Activated T-cell treated with anti-CD3 and anti-CD28 coated beads for 1 hour (primary cell): ENCODE measurements around the gene RB1.

Experiments
- DNase-seq: peaks from one replicate; pipeline ENCODE4 v3.0.0-alpha.2; 2020; ENCODE audit warnings: low read depth

The RB1 gene

GRCh38 chr13:48303359-48304142 is at the start of gene RB1:
RB1 (plus strand) TSS chr13:48303751; CDS start chr13:48303913, 162 bp downstream.
- peak; percentile 79 for DNase-seq

- DNase-seq: no peak
Measured at GRCh38 chr13:48253849-48254248, 49.7 kb upstream of the RB1 start.

GRCh38 chr13:48255090-48255489 is 48.5 kb upstream of the RB1 start:
- DNase-seq: no peak

- no peak for DNase-seq
Measured at GRCh38 chr13:48255954-48256353, 47.6 kb upstream of the RB1 start.

- no peak for DNase-seq
Measured at GRCh38 chr13:48258002-48258401, 45.5 kb upstream of the RB1 start.

GRCh38 chr13:48258430-48258829 is 45.1 kb upstream of the RB1 start:
- DNase-seq: no peak

- no peak for DNase-seq
Measured at GRCh38 chr13:48260970-48261369, 42.6 kb upstream of the RB1 start.

DNA sequence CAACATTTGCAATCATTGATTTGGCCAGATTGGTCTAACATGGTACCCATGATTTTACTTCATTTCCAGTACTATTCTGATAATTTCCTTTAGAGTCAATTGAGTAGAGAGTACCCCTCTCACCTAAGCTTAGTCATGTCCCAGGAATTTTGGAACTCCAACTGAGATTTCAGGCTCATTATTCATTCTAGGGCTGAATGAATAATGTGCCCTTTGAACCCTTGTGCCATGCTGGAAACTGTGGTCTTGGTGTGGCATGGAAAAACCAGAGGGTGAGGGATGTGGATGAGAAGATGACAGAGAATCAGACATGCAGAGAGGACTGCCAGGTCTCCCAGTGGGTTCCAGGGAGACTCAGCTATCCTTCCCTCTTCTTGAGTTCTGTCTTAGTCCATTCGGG is 40.4 kb upstream of the RB1 start:
- no peak for DNase-seq

DNA sequence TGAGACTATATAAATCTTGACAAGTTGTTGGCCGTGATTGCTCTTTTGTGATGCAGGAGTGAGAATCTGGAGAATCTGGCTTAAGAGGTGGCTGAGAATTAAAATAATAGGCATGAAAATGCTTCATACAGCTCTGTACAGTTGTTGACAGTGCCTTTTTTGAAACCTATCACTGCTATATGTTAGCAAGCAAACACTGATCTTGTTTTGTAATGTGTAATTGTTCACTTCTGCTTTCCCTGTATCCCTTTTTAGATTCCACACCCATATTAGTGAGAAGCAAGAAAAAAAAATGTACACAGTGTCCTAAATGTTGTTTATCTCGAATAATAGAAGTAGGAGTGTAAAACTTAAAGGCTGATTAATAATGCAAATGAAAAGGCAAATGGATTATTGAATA is 39.5 kb upstream of the RB1 start:
- DNase-seq: no peak

- no peak for DNase-seq
Measured at GRCh38 chr13:48265217-48265815, 38.2 kb upstream of the RB1 start.

- no peak for DNase-seq
Measured at GRCh38 chr13:48266150-48266549, 37.4 kb upstream of the RB1 start.

GRCh38 chr13:48266701-48267639 is 36.6 kb upstream of the RB1 start:
- DNase-seq: no peak

- no peak for DNase-seq
Measured at GRCh38 chr13:48268019-48268418, 35.5 kb upstream of the RB1 start.

DNA sequence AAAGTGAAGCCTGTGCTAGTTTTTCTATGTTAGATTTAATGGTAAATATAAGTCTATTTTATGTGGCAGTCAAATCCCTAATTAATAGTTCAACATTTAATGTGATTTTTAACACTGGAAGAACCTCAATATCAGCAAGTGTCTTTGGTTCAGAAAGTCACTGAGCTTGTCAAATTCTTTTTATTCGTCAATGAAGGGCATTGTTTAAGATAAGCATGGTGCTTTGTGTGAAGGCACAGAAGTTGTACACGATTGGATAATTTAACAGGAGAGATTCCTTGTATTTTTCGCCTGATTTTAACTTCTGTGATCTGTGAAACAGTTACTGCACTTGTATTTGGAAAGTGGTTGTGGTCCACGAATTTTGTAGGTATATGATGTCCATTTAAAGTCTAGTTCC is 30.2 kb upstream of the RB1 start:
- DNase-seq: no peak

DNA sequence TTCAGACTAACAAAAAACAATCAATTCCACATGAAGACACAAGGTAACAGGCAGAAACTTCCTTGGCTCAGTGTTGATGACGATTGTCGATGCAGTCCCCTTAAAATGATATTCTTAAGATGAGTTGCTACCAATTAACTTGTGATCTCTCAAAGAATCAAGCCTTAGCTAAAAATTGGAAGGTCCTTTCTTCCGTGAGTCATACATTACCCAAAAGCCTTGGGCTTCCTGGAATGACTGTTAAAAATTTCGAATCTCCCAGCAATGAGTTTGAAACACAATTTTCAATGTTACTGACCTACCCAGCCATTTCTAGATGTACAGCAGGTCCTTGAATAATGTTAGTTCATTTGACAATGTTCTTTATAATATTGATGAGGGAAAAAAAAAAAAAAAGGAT is 28.0 kb upstream of the RB1 start:
- no peak for DNase-seq

- DNase-seq: no peak
Measured at GRCh38 chr13:48278806-48279205, 24.7 kb upstream of the RB1 start.

DNA sequence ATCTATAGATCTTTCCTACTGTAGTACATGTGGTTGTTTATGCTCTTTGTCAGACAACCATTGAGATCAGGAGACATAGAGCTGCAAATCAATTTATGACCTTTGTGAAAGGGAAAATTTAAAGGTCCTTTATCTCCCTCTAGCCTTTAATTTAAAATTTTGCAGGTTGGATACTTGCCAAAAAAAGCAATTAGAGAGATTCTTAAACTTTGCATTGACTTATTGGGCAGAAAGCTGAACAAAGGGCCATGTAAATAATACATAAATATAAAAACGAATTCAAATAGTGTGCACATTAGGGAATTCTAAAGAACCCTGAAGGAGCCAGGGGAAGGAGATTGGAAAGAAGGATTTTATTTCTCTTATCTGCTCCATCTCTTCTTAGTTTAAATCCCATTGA is 22.0 kb upstream of the RB1 start:
- DNase-seq: no peak

GRCh38 chr13:48291730-48292129 is 11.8 kb upstream of the RB1 start:
- no peak for DNase-seq

DNA sequence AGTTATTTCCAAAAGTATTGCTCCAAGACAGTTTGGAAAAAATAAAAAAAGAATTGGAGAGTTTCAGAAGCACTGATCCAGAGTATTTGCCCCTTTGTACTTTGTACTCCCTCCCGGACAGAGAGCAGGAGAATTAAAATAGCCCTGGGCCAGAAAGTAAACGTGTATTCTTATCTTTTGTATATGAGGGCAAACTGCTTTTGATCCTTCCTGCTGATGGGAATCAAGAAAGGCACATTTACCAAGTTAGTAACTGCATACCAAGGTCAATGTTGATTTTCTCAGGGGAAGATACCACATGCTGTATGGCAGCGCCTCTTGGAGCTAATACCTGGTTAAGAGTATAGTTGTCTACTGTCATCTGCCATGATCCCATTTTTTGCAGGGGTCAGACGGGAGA is 10.9 kb upstream of the RB1 start:
- DNase-seq: no peak

DNA sequence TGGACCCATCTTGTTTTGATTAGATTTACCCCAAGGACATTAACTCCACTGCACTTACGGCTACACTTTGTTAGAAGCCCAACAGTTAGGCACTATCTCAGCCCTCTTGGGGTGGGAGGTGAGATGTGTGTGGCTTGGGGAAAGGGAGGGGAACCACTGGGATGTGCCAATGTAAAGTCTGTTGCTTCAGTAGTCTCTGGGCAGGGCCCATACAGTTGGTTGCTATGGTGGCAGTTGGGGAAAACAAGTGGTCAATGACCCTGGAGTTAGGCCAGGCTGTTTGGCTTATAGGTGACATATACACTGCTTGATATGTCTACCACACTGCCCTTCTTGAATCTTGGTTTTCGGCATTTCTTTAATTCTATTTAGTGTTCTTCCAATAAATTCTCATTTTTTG is 8.9 kb upstream of the RB1 start:
- DNase-seq: no peak

GRCh38 chr13:48295271-48295670 is 8.3 kb upstream of the RB1 start:
- no peak for DNase-seq

DNA sequence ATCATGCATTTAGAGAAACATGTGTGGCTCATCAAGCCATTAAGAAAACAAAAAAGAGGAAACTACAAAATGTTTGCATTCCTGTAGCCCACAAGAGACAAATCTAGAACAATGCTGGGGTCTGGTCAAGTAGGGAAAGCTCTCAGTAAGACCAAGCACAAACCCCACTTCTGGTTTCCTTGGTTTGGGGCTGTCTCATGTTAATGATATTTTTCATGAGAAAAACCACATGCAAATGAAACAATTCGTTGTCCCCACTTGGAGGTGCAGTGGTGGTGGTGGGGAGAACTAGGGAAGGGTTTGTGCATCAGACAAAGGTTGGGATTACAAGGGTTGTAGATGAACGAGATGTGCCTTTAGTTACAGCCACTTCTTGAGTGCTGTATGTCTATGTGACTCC is 7.0 kb upstream of the RB1 start:
- DNase-seq: no peak
